ENCODE measurements around the gene AUTS2.

DNA sequence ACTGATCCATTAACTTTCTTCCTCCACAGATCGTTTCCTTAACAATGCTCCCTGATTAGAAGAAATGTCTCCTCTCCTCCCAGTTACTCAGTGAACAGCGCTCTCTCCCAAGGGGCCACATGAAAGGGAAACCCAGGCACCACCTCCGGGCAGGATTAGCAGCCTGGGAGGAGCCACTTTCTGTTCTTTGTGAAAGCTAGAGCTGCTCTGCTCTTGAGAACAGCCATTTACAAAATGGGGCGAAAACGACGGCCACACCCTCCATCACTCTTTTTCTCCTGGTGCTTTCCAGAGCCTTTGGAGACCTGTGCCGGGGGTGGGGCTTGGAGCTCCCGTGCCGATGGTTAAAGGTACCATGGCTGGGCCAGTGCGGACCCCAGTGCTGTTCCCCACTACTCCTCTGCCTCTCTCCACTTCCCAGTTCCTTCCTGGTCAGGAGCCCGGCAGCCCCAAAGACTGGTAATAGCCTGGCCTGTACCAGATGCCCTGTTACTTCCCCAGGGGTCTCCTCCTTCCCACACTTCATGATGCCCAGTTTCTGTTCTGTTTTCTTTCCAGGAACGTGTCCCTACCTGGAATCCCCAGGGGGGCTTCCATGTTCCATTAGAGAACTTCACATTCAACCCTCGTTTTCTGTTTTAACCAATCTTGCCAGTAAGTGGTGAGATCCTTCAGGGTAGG lies 1130.7 kb downstream of the AUTS2 start:
- TF ChIP-seq, protein P1, sequence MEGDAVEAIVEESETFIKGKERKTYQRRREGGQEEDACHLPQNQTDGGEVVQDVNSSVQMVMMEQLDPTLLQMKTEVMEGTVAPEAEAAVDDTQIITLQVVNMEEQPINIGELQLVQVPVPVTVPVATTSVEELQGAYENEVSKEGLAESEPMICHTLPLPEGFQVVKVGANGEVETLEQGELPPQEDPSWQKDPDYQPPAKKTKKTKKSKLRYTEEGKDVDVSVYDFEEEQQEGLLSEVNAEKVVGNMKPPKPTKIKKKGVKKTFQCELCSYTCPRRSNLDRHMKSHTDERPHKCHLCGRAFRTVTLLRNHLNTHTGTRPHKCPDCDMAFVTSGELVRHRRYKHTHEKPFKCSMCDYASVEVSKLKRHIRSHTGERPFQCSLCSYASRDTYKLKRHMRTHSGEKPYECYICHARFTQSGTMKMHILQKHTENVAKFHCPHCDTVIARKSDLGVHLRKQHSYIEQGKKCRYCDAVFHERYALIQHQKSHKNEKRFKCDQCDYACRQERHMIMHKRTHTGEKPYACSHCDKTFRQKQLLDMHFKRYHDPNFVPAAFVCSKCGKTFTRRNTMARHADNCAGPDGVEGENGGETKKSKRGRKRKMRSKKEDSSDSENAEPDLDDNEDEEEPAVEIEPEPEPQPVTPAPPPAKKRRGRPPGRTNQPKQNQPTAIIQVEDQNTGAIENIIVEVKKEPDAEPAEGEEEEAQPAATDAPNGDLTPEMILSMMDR (conservative IDR thresholded peaks at IDR 0.05 in 1 of 2, IDR thresholded peaks at IDR 0.05 in 1 of 2; ENCODE audit: low read depth in 1 of 2, low read length in 2 of 2), result no peak
- no peak for TF ChIP-seq EZH2 (IDR thresholded peaks at IDR 0.05; ENCODE audit: low read length, missing control alignments)
